CD4-positive, alpha-beta T cell treated with Interleukin-4 for 4 hours (primary cell): ENCODE measurements around the gene THSD7A.

ENCODE experiments used
- DNase-seq: peaks from one replicate; pipeline ENCODE4 v3.0.0-alpha.2; 2020

The THSD7A gene

GRCh38 chr7:11625669-11626068 is 206.3 kb downstream of the THSD7A start:
- no peak for DNase-seq

DNA sequence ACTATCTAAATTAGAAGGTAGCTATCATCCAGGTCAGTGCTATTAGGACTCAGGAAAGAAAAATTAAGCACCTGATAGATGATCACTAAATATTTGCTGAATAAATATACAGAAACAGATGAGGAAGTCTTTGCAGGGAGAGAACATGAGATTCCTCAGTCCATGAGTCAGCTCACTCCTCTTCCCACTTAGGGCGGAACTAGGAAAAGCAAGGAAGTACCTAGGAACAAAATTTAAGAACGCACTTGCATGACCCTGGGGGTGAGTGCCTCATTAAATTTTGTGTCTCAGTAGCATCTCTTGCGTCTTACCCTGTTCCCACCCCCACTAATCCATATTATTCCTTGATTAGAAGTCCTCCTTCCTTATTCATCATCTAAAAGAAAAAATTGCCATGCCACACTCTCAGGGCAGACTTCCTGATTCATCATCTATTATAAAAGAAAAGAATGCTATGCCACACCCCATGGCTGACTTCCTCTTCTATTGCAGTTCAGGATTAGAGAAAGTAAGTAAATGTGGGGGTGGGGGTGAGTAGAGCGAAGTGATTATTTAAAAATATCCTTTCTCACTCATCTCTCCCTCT is 208.8 kb downstream of the THSD7A start:
- no peak for DNase-seq

DNA sequence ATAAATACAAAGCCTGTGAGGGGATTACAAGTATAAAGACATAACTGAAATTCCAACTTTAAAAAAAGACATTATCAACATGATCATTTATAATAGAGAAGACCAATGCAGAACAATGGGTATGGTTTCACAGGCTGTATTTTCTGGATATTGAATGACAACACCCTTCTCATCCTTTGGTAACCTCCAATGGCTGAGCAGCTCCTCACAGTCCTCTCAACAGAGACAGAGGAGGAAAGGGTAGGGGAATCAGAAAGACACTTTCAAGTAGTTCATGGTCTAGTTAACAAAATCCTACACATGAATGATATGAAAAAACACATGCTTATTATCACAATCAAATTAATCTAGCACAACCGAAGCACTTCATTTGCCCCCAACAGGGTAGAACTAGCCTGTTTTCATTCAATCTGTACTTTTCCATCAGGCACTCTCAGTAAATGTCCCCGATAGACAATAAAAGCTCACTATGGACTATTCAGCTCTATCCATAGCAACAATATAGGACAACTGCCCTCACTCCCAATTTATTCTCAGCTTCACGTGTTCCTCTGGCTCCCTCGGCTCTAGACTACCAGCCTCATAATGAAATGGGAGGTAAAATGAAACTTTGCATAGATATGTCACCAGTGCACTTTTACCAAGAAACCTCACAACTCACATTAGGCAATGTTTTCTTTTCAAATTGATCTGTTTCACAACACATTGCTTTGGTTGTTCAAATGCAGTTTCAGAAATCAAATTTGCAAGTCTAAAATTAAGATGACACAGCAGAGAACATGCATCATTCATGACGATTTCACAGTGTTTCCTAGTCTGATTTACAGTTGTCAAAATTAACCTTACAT is 211.4 kb downstream of the THSD7A start:
- DNase-seq: no peak

DNA sequence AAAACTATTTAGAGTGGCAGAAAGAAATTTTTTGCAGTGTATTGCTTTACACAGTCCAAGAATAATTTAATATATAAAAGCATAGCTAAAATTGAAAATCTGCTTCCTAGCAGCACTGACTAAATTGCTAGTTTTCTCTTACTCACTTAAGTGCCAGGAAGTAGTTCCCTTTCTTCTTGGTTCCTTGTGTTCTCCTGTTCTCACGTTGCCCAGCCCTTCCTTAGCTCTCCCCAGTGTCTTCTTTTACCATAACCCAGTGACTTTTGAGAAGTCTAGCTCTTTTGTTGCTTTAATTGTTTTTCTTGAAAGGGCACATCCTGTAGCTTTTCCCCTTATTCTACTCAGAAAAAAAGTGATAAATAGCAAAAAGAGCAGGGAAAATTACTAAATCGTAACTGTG is 215.5 kb downstream of the THSD7A start:
- DNase-seq: no peak

GRCh38 chr7:11615174-11615573 is 216.8 kb downstream of the THSD7A start:
- no peak for DNase-seq

DNA sequence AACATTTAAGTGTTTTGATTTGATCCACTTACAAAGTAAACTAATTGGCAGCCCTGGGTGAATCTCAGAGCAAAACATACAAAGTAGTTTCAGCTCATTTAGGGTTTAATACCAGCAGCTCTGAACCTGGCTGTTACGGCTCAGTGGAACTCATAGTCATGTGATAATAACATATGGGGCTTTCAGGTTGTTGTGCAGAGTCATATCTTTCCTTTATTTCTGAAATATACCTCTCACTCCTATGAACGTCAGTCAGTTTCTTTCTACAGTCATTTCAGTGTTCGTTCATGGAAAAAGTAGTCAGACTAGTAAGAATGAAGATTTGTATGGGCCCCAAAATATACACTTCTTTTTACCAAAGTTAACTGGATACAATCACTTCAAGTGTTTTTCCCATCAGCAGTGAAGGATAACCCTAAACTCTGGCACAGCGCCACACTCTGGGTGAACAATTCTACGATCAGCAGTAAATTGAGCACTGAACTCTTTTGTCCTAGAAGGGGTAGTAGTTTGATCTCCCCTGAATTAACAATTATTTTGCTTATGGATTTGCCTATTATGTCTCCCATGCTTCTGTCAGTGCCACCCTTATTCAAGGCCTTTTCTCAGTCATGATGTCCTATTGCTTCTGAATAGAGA is 218.6 kb downstream of the THSD7A start:
- no peak for DNase-seq

- no peak for DNase-seq
Observed at GRCh38 chr7:11612737-11613136, 219.3 kb downstream of the THSD7A start.

DNA sequence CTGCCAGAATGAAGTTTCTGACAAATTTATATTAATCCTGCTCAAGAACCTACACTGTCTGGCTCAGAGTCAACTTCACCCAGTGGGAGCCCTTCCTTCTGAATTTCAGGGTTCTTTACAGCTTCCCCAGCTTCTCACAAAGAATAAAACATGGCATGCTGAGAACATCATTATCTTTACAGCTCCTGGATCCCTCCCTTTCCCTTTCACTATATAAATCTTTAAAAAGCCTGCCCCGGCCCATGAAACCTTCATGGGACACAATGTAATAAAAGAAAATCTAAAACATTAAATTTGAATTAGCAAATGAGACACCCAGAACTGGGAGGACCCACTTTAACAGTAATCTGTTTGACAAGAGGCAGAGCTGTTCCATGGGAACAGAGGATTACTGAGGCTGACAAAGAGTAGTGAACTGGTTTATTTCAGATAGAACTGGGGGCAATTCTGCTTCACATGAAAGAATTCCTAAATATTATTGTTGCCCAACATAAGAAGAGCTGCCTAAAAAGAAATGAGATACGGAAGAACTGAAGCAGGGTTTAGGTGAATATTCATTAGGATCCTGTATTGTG is 222.8 kb downstream of the THSD7A start:
- no peak for DNase-seq

- DNase-seq: no peak
Observed at GRCh38 chr7:11607686-11608085, 224.3 kb downstream of the THSD7A start.

GRCh38 chr7:11605749-11606148 is 226.2 kb downstream of the THSD7A start:
- DNase-seq: no peak

DNA sequence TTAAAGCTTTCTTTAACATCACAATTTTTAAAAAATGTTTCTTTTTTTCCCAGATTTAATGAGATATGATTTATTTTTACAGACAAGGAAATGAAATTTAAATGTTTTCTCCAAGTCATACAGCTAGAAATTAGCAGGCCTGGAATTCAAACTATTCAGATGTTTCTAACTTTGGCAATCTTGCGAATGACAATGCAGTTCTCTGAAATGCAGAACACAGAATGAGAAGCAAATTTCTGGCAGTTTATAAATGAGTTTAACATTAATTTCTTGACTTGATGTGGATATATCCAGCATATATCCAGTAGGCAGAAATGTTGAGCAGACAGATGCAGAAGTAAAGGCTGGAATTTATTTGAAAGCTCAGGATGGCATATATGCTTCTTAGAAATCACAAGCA is 227.5 kb downstream of the THSD7A start:
- no peak for DNase-seq

DNA sequence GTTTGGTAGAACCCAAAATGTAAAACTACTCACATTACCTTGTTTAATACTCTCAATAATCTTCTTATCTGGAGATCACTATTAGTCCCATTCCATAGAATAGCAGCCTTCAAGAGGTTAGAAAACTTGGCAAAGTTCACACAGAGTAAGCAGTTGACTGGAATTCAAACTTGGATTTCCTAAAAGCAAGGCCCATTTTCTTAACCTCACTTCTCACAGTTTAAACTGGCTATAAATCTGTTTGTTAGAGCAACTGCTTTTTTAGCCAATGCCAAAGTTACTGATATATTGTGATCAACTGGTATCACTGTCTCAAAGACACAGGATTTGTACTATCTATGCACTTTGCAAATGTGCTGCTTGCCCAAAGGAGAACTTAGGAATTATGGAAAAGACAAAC is 230.2 kb downstream of the THSD7A start:
- DNase-seq: no peak

GRCh38 chr7:11593322-11593721 is 238.7 kb downstream of the THSD7A start:
- no peak for DNase-seq

DNA sequence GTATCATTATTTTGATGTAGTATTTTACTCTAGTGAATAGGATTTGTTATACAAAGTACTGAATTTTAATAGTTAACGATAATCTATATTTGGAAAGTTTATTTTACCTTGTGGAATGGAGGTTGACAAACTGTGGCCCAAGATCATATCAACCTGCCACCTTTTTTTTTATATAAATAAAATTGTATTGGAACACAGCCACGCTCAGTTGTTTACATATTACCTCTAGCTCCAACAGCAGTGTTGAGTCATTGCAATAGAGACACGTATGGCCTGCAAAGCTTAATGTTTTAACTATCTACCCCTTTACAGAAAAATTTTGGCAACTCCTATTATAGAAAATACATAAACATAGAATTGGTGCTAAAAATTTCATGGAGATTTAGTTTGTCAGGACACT is 239.3 kb downstream of the THSD7A start:
- DNase-seq: no peak

DNA sequence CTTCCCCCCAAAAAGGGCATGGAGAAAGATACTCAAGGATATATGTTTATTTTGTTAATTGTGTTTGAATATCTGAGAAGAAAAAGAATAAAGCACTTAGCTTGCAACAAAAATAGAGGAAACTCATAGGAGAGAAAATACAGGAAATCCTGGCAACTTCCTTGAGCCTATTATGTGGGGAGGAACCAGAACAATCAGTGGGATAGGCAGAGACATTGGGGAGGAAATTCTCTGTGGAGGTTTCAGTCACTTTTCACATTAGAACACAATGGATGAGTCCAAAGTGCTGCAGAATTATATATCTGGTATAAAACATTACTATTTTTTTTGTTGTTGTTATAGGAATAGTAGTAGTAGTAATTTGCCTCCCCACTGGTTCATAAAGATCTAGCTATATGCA is 240.1 kb downstream of the THSD7A start:
- DNase-seq: no peak

DNA sequence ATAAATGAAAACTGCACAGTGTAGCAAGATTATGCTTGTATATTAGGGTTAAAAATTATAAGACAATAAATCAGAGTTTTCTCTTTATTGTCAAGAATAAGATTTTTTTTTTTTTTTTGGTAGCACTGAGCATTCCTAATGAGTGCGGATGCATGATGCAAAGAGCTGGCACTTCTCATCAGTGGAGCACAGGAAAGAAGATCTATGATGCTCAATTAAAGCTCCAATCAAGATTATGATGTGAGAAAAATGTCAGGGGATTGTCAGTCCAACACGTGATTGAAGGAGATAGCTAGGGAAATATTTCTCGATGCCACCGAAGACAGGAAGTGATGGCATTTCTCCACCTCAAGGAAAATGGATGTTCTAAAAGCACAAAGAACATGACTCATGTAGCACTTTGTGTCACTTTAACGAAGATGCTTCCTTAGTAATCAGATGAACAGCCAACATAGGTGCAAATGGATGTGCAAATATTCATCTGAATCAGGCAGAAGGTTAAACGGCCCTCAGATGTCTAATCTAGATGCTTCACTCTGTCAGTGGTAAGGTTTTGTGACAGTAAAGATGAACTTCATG is 240.9 kb downstream of the THSD7A start:
- DNase-seq: no peak

DNA sequence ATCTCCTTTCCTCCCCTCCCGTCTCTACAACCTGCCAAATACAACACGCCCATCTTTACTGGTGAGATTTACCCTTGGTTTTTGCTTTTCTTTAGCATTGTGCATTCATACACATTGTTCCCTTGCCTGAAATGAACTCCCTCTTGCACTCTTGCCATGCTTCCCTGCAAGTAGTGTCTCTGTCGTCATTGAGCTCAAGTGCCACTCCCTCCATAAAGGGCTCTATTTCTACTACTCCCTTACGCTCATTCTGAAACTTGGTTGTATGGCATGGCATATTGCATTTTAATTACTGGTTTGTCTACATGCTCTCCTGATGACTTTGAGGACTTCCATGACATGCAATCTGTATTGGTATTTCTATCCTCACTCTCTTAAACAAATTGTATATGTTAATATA is 242.7 kb downstream of the THSD7A start:
- DNase-seq: no peak

- DNase-seq: no peak
Observed at GRCh38 chr7:11587814-11588213, 244.2 kb downstream of the THSD7A start.

- no peak for DNase-seq
Observed at GRCh38 chr7:11587048-11587447, 244.9 kb downstream of the THSD7A start.

- DNase-seq: no peak
Observed at GRCh38 chr7:11584406-11585031, 247.5 kb downstream of the THSD7A start.

DNA sequence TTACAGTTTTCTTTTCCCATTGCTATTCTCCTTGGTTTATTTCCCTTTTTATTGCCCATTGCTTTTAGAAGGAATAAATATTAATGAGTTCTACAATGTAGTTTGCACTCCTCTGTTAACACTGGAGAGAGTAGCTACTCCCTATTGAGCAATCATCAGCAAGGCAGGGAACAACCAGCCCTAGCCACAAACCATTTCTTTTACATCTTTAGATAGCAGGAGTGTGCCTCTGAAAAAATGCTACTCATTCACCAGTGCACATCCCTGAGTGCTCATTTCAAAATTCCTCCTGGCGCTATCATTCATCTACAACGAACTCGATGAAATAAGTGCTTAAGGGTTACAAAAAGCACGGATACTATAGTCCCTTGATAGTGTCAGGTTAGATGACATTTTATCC is 252.9 kb downstream of the THSD7A start:
- no peak for DNase-seq

GRCh38 chr7:11576310-11576709 is 255.7 kb downstream of the THSD7A start:
- no peak for DNase-seq

DNA sequence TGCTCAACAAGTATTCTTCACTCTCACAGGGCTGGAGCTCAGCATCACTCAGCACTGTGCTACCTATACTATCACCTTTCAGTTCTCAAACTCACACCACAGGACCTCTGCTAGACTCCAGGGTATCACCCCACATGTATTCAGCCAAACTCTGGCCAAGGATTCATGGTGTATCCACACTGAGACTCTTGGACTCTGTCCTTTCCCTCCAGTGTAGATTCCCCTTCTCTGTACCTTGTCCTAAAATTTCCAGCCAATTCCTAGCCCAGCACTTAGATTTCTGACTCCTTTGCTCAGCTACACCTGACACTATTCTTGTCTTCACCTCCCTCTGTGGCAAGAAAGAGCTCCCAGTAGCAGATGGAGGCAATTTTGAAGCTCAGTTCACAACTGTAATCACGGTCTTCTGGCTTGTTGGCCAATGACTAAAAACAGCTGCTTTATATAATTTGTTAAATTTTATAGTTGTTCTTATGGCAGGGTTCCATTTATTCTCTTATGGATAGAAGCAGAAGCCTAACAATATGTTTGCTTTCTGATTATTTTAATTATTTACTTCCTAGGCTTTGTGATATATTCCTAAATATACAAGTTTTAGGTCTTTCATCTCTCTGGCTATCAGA is 258.8 kb downstream of the THSD7A start:
- no peak for DNase-seq
